IPS-15b (cell line): ENCODE results near the gene TOM1L2.

Experiments used
- H3K27me3 ChIP-seq: one replicate; pipeline ENCODE4 v1.6.1; 2013; ENCODE audit warnings: low read length; ENCODE audit not compliant: control insufficient read depth, insufficient read depth
- H3K36me3 ChIP-seq: one replicate; pipeline ENCODE4 v1.6.1; 2013; ENCODE audit warnings: low read length; ENCODE audit not compliant: control insufficient read depth, insufficient read depth
- H3K4me1 ChIP-seq: one replicate; pipeline ENCODE4 v1.6.1; 2013; ENCODE audit warnings: mild to moderate bottlenecking, low read length; ENCODE audit not compliant: control insufficient read depth, insufficient read depth
- H3K4me3 ChIP-seq: one replicate; pipeline ENCODE4 v1.5.1; 2013; ENCODE audit warnings: low read depth, low read length
- H3K9ac ChIP-seq: one replicate; pipeline ENCODE4 v1.6.1; 2013; ENCODE audit warnings: low read depth, mild to moderate bottlenecking, low read length
- H3K9me3 ChIP-seq: one replicate; pipeline ENCODE4 v1.6.1; 2013; ENCODE audit warnings: mild to moderate bottlenecking, low read length; ENCODE audit not compliant: control insufficient read depth, insufficient read depth

Gene TOM1L2

DNA sequence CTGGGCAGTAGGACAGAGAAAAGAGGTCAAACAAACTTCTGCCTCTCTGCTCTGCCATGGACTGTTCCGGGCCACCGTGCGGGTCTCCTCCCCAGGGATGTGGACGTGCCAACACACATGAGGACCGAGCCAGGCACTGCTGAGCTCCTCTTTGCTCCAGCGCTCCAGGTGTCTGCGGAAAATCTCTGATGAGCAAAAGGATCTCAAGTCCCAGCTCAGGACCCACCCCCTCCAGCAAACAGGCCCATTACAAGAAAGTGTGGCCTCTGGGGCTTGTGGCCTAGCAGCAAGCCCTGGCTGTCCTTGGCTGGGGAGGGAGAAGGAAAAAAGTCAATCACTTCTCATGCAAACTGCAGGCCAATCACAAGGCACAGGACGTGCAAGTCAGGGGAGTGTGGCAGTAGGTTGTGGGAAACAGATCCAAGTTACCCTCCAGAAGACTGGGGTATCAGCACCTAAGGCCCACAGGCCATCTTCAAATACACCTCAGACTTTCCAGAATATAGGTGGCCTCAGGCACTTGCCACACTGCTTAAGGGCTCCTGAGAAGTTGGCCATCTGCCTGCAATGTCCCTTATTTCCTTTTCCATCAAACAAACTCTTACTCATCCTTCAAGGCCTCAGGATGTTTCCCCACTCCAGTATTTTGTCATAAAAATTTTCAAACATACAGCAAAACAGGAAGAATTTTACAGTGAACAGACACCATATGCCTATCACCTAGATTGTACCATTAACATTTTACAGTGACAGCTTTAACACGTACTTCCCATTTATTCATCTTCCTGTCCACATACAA, 99.5 kb downstream of the TOM1L2 start:
- Histone ChIP-seq H3K36me3 (no peaks in the 10 kb centered on the region), H3K9me3 (no peaks in the 10 kb centered on the region), H3K9ac (no peak overlapping the region), H3K27me3 (peaks cover 2% of the 10 kb centered on the region), H3K4me1 (peaks cover 11% of the 10 kb centered on the region), H3K4me3 (no peak overlapping the region)

DNA sequence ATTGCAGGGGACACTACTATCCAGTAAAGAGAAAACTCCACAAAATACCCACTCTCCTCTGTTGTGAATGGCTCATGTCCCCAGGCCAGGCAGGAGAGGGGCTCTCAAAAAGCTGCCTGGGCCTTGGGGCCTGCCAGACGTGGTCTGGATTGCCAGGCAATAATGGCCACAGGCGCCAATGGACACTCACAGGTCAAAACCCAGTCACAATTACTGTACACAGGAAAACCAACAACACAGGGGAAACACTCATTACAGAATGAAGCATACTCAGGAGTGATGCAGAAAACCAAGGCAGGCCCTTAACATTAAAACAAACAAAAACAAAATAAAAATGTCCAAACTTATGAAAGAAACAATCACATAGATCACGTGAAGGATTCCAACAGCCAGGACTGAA, 100.3 kb downstream of the TOM1L2 start:
- Histone ChIP-seq H3K9me3 (no peaks in the 10 kb centered on the region), H3K4me1 (peaks cover 6% of the 10 kb centered on the region), H3K36me3 (no peaks in the 10 kb centered on the region), H3K27me3 (peaks cover 6% of the 10 kb centered on the region), H3K4me3 (no peak overlapping the region), H3K9ac (no peak overlapping the region)

DNA sequence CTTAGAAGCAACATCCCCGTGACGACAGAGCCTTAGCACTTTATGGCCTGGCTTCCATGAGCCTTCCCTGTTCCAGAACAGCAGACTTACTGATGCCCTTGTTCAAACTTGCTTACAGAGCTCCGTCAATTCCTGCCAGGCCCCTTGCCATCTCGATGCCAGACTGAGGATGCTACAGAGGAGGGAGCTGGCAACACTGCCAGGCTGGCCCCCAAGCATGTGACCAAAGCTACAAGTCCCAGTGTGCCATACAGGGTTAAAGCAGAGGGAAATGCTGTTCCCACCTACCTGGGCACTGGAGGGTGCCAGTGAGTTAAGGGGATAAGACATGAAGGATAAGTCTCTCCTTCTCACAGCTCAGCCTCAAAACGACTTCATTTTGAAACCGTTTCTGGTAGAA, 102.0 kb downstream of the TOM1L2 start:
- Histone ChIP-seq H3K9me3 (no peaks in the 10 kb centered on the region), H3K36me3 (no peaks in the 10 kb centered on the region), H3K9ac (no peak overlapping the region), H3K4me1 (peaks cover 6% of the 10 kb centered on the region), H3K4me3 (no peak overlapping the region), H3K27me3 (peaks cover 6% of the 10 kb centered on the region)

DNA sequence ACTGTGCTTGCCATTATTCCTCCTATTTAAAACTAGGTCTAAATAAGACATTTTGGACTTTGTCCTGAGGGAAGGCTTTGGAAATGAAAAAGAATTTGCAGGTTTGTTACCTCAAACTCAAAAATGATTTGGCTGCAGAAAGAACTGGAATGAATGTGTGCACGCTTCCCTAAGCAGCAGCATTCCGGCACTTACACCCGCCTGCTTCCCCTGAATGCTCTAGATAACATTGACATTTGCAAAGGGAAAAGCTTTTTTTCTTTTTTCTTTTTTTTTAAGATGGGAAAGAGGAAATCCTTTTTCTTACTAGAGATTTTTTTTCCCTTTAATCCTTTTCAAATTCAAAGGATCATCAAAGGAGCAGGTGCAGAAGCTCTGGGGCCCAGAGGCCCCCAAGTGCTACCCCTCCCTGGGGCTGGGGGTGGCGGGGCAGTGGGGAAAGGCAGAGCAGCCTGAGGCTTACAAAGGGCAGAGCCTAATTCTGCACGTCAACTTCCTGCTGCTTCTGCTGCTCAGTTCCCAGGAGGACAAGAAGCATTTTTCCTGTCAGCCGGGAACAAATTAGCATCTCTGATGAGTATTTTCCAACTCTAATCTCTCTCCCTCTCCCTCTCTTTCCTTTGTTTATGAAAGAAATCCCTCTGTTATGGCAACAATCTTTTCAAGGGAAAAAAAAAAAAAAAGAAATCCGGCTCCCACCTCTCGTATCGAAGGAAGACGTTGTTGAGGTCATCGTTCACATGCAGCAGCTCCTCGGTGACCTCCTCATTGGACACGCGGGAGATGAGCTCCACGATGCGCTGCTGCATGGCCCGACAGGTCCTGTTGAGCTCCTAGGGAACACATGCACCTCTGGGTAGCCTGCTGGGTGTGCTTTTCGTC, 103.3 kb downstream of the TOM1L2 start:
- Histone ChIP-seq H3K36me3 (no peaks in the 10 kb centered on the region), H3K9ac (no peak overlapping the region), H3K4me3 (no peak overlapping the region), H3K4me1 (peaks cover 6% of the 10 kb centered on the region), H3K27me3 (peaks cover 6% of the 10 kb centered on the region), H3K9me3 (no peaks in the 10 kb centered on the region)

DNA sequence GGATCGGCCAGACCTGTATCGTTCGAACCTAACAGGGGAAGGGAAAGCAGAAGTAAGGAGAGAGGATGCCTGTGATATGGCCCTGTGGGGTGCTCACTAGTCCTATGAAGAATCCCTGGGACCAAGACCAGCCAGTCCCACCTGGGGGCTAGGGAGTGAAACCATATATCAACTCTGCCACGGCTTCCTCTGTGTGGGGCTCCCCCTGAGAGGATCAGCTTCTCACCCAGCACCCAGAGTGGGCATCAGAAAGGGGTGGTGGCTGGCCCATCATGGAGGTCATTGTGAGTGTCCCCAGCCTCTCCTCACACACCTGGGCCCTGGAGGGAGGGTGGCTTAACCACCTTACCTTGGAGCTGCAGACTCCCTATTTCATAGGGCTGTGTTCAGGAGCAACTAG, 105.3 kb downstream of the TOM1L2 start:
- no peaks in the 10 kb centered on the region for H3K9me3 ChIP-seq
- peaks cover 6% of the 10 kb centered on the region for H3K27me3 ChIP-seq
- H3K36me3 ChIP-seq = no peaks in the 10 kb centered on the region
- H3K4me3 ChIP-seq = no peak overlapping the region
- H3K9ac ChIP-seq = no peak overlapping the region
- peaks cover 6% of the 10 kb centered on the region for H3K4me1 ChIP-seq

DNA sequence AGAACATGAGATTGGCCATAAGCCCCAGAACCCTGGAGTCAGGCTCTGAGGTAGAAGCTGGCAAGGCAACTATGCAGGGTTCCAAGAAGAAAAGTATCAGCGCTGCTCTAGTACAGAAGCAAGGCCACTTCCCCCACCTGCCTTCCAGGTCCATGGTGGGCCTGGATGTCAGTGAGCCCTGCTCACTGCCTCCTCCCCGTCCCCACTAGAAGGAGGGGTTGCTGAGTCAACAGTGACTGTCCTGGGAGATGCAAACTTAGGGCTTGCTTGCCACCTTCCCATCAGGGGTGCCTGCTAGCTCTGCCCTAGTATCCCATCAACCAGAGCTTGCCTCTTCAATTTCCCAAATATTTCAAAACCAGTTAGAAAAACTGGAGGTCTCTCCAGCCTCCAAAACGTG, 105.8 kb downstream of the TOM1L2 start:
- Histone ChIP-seq H3K36me3 (no peaks in the 10 kb centered on the region), H3K9me3 (no peaks in the 10 kb centered on the region), H3K9ac (no peak overlapping the region), H3K4me1 (peaks cover 6% of the 10 kb centered on the region), H3K4me3 (no peak overlapping the region), H3K27me3 (peaks cover 6% of the 10 kb centered on the region)

DNA sequence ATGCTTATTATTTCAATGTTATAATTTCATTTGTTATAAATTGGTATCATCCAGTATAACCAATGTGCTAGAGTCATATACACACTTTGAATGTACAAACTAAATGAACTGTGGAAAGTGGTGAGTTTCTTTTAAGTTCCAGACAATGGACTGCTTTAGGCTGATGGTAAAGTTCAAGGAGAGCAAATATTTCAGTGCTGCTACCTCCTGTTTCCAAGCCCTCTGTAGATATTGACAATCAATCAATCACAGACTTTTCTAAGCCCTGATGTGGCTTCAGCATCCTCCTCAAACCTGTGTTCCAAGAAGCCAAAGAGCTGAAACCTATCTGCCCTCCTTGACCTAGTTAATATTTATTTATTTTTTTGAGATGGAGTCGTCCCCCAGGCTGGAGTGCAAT, 107.2 kb downstream of the TOM1L2 start:
- Histone ChIP-seq H3K36me3 (no peaks in the 10 kb centered on the region), H3K9me3 (no peaks in the 10 kb centered on the region), H3K4me1 (peaks cover 9% of the 10 kb centered on the region), H3K4me3 (no peak overlapping the region), H3K27me3 (peaks cover 6% of the 10 kb centered on the region), H3K9ac (no peak overlapping the region)

DNA sequence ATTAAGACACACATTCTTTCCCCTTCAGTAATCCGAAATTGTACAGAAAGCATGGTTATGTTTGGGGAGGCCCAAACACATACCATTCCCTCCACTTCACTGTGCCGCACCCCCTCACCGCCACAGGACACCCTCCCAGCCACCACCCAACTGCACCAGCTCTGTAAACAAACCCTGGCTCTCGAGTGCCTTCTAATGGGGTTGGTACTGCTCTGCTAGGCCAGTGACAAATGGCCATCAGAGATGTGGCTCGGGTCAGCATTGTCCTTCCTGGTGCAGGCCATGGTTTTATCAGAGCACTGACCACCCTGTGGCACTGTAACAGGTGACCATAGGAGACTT, 111.5 kb downstream of the TOM1L2 start:
- H3K36me3 ChIP-seq = no peaks in the 10 kb centered on the region
- H3K4me3 ChIP-seq = no peak overlapping the region
- H3K4me1 ChIP-seq = peaks cover 3% of the 10 kb centered on the region
- no peak overlapping the region for H3K9ac ChIP-seq
- no peaks in the 10 kb centered on the region for H3K9me3 ChIP-seq
- no peaks in the 10 kb centered on the region for H3K27me3 ChIP-seq

DNA sequence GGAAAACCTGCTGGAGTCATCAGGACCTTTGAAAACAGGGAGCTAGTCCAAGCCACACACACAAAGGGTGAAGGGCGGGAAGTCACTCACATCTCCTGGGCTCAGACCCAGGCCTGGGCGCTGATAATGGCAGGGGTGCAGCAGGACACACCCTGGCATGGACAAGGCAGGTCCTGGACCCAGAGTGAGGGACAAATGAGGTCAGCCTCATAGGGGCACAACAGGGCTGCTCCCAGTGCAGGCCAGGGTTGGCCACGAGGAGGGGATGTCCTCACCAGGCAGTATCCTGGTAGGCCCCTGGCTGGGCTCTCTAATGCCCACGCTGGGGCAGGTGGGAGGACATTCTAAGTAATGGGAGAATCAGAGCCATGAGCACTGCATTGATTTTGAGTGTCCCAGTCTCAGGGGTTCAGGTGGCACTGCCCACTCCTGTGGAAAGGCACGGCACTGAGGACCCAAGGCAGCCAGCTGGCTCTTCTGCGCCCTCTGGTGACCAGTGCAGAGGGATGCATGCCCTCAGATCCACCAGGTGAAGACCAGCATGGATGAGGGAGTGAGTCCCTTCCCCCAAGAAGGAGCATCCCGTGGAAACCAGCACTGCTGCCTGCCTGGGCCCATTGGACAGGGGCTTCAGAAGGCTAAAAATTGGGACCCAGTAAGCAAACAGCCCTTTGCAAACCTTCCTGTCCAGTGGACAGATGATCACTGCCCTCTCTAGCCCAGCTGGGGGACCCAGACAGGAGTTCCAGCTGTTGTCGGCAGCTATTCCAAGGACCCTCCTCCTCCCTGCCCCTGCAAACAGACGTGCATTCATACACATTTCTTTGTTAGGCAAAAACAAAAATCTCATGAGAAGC, 112.1 kb downstream of the TOM1L2 start:
- Histone ChIP-seq H3K9ac (no peak overlapping the region), H3K36me3 (no peaks in the 10 kb centered on the region), H3K4me1 (peaks cover 3% of the 10 kb centered on the region), H3K27me3 (no peaks in the 10 kb centered on the region), H3K4me3 (no peak overlapping the region), H3K9me3 (no peaks in the 10 kb centered on the region)

DNA sequence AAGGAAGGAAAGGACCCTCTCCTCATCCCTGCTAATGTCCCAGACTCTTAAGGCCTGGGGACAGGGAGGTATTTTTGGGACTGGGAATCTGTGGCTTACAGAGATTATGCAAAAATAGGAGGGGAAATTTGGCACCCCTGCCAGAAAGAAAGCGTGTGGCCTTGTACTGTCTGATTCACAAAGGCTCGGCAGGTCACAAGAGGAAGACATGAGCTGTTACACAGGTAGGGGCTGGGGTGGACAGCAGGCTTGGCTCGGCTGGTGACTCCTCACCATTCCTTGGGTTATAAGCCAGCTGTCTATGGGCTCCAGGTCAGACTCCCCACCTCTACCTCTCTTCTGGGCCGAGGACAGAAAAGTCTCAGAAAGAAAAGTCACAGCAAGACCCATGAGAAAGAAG, 114.7 kb downstream of the TOM1L2 start:
- Histone ChIP-seq H3K4me1 (peaks cover 3% of the 10 kb centered on the region), H3K27me3 (no peaks in the 10 kb centered on the region), H3K9ac (no peak overlapping the region), H3K9me3 (no peaks in the 10 kb centered on the region), H3K4me3 (no peak overlapping the region), H3K36me3 (no peaks in the 10 kb centered on the region)

DNA sequence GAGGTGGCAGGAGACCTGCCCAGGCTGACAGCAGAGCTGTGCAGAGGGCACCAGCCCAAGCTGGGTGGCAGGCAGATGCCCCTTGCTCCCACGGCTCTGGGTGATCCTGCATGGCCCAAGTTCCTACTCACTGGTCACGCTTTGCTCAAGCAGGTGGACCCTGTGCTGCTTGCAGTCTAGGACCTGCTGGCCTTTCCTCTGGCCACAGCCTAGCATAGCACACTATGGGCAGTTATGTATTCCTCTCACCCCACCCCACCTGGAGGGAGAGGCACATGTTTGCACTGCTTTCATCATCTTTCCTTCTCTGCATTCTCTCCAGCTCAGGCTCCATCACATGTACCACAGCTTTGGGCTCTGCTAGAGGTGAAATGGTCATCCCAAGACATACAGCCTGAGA, 115.8 kb downstream of the TOM1L2 start:
- Histone ChIP-seq H3K36me3 (no peaks in the 10 kb centered on the region), H3K4me3 (no peak overlapping the region), H3K9me3 (no peaks in the 10 kb centered on the region), H3K9ac (no peak overlapping the region), H3K27me3 (no peaks in the 10 kb centered on the region), H3K4me1 (peaks cover 3% of the 10 kb centered on the region)
